HL-60 (cell line): Measurements from ENCODE around the gene PEAK3.

Experiments used
- DNase-seq, 2 experiments: peaks; one replicate each; pipeline ENCODE4 v3.0.0-alpha.2; 2010 to 2020; ENCODE audit warnings: low read depth in 1 of 2, low spot score in 1 of 2
- H3K27ac ChIP-seq: fragments of 250-450 bp; sonication (Bioruptor Pico); replicated peaks from 2 replicates; pipeline ENCODE4 v1.5.1; 2020; ENCODE audit warnings: mild to moderate bottlenecking, moderate library complexity
- H3K27me3 ChIP-seq: fragments of 250-450 bp; sonication (Bioruptor Pico); 2 replicates; pipeline ENCODE4 v1.5.1; 2021; ENCODE audit warnings: mild to moderate bottlenecking, moderate library complexity; ENCODE audit not compliant: insufficient read depth, poor library complexity, severe bottlenecking
- H3K4me3 ChIP-seq: replicated peaks from 2 replicates; pipeline ENCODE4 v1.5.1; 2011; ENCODE audit warnings: mild to moderate bottlenecking, control low read depth, low read length; ENCODE audit not compliant: insufficient read depth
- CTCF ChIP-seq: IDR thresholded peaks from one replicate; pipeline ENCODE4 v1.5.1; 2011; ENCODE audit warnings: low read length, control low read depth, inconsistent platforms; ENCODE audit not compliant: insufficient read depth
- GABPA ChIP-seq: IDR thresholded peaks from 2 replicates; pipeline ENCODE4 v1.6.1; 2012; ENCODE audit warnings: low read depth
- POLR2AphosphoS5 ChIP-seq: IDR thresholded peaks from 2 replicates; pipeline ENCODE4 v1.6.1; 2012; ENCODE audit warnings: low read depth
- REST ChIP-seq: IDR thresholded peaks from 2 replicates; pipeline ENCODE4 v1.6.1; 2012; ENCODE audit warnings: low read depth; ENCODE audit not compliant: insufficient replicate concordance
- SPI1 ChIP-seq: IDR thresholded peaks from 2 replicates; pipeline ENCODE4 v1.6.1; 2012; ENCODE audit warnings: low read depth, mild to moderate bottlenecking, borderline replicate concordance

The PEAK3 gene

GRCh38 chr19:2307518-2308012 lies 25.6 kb upstream of the PEAK3 start:
- no peak for TF ChIP-seq GABPA
- no peak for TF ChIP-seq REST
- no peak for TF ChIP-seq SPI1
- no peak for TF ChIP-seq POLR2AphosphoS5
- TF ChIP-seq CTCF, result no peak
- peak overlapping the region; percentile 8; the same call in 1 of the 2 replicates for H3K4me3 ChIP-seq
- H3K27me3 ChIP-seq, result peaks cover 29% of the 10 kb centered on the region
- H3K27ac ChIP-seq, result no peak overlapping the region
- no peak for DNase-seq

- no peak for TF ChIP-seq SPI1
- no peak for TF ChIP-seq POLR2AphosphoS5
- DNase-seq, result no peak
- Histone ChIP-seq H3K27me3 (peaks cover 35% of the 10 kb centered on the region), H3K27ac (no peak overlapping the region), H3K4me3 (no peak overlapping the region)
Measured at GRCh38 chr19:2306971-2307370, 25.0 kb upstream of the PEAK3 start.

GRCh38 chr19:2306281-2306806 lies 24.4 kb upstream of the PEAK3 start:
- H3K27me3 ChIP-seq, result peaks cover 35% of the 10 kb centered on the region

More at GRCh38 chr19:2306281-2306806, 24.4 kb upstream of the PEAK3 start:
- no peak overlapping the region for H3K27ac ChIP-seq
- no peak for TF ChIP-seq REST
- TF ChIP-seq CTCF, result no peak
- TF ChIP-seq SPI1, result no peak
- no peak for TF ChIP-seq POLR2AphosphoS5
- no peak for TF ChIP-seq GABPA
- no peak for DNase-seq
- H3K4me3 ChIP-seq, result no peak overlapping the region
